Ishikawa (cell line): ENCODE data around the gene ATP5PD.

Experiments
- EGR1 ChIP-seq: IDR thresholded peaks from 2 replicates; pipeline ENCODE4 v1.6.1; 2012
- EP300 ChIP-seq: IDR thresholded peaks from 2 replicates; pipeline ENCODE4 v1.6.1; 2012; ENCODE audit warnings: borderline replicate concordance
- FOXM1 ChIP-seq: IDR thresholded peaks from 2 replicates; pipeline ENCODE4 v1.6.1; 2012; ENCODE audit warnings: low read depth, borderline replicate concordance
- TF ChIP-seq, protein P1 (sequence below): IDR thresholded peaks from 2 replicates; pipeline ENCODE4 v1.6.1; 2012

DNA sequence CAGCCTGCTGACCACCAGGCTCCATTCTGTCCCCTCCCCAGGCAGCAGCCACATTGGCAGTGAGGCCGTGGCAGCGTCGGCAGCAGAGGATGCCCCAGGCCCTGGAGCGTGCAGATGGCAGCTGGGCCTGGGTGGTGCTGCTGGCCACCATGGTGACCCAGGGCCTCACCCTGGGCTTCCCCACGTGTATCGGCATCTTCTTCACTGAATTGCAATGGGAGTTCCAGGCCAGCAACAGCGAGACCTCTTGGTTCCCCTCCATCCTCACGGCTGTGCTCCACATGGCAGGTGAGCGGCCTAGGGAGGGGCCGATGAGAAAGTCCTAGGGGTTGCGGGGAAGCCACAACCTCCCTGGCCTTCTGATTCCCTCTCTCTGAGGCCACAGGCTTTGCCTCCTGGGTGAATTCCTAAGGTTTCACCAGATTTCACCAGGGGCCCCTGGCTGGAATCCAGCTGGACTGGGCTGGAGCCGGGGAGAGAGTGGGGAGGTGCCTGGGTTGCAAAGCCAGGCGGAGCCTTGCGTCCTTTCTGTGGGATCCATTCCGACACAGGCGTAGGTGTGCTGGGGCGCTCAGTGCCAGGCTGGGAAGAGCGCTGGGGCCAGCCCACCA is 46.9 kb upstream of the ATP5PD start:
- TF ChIP-seq EP300 (no peak), FOXM1 (no peak), EGR1 (no peak)
- TF ChIP-seq, protein P1, sequence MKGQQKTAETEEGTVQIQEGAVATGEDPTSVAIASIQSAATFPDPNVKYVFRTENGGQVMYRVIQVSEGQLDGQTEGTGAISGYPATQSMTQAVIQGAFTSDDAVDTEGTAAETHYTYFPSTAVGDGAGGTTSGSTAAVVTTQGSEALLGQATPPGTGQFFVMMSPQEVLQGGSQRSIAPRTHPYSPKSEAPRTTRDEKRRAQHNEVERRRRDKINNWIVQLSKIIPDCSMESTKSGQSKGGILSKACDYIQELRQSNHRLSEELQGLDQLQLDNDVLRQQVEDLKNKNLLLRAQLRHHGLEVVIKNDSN, result no peak
